Measurements from ENCODE around the gene NAA16.
A peak's percentile ranks its signal among the peaks of the same experiment; 100 is the strongest.

NAA16 gene

GRCh38 chr13:41361491-41361890 lies 50.4 kb downstream of the NAA16 start:
- DNase-seq = no peak

DNA sequence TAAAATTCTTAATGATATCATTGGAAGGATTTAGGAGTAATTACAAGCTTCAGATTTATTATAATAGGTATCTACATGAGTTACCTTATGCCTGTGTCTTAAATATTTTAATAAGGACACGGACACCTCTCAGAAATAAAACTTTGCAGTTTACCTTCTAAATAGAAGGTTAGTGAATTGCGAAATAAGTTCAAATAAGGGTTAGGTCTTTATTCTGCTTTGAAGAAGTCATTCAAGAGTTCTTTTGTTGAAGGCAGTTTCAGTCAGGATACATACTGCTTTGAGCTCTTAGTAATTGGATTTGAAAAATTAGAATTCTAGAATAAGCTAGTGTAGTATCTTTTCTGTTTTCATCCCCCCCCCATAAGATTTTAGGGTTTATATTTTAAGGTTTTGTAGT lies 53.0 kb downstream of the NAA16 start:
- no peak for DNase-seq

DNA sequence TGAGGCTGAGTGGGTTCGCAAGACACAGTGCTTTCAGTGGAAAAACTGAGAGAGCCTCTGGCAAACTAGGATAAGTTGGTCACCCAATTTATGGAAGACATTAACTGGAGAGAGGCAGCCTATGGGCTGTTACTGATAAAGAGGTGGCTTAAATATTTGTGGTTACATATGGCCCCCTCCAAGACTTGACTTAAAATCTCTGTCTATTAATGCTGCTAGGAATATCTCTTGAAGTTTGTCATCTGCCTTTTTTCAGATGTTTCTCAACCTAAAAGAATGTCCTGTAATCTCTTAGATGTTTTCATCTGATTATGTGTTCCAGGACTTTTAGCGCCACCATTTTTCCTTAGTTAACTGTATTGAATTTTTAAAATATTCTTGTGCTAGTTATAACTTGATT lies 54.6 kb downstream of the NAA16 start:
- DNase-seq = no peak

DNA sequence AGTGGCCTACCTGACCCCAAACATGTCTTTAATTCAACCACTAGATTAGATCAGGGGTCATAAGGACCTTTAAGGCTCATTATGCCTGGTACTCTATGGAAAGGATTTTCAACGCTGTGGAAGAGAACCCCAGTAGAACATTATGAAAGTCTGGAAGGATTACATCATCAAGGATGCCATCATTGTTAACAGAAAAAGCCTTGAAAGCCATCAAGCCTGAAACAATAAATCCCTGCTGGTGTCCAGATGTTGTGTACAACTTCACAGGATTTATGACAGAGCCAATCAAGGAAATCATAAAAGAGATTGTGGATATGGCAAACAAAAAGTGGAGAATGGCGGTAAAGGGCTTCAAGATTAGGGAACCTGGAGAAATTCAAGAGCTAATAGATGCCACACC lies 59.7 kb downstream of the NAA16 start:
- no peak for DNase-seq

DNA sequence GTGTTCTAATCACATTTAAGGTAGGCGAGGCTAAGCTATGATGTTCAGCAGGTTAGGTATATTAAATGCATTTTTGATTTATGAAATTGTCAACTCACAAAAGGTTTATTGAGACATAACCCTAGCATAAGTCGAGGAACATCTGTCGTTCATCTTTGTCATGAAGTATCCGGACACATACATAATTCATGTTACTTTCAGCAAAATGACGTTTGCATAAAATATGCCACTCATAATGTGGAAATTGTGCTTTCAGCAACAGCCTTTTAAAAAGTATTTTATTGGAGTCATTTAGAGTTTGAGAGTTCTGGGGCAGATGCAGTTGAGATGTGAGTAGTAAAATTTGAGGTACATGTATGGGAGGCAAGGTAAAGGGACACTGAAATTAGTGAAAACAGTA lies 66.4 kb downstream of the NAA16 start:
- no peak for DNase-seq

DNA sequence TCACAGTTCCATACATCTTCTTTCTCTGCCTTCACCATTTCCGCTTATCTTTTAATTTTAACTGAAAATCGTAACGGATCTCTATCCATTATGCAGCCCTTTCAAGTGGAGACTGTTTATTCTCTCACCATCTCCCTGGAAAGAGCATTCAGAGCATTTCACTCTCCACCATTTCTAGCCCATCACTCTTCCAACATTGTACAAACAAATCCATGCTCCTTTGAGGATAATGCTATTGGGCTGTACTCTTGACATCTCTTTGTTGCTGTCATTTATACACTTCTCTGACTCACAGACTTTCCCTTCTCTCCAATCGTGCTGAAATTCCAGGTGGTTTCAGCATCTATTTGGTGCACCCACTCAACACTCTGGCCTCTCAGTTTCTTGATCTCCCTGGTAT lies 71.4 kb downstream of the NAA16 start:
- DNase-seq = no peak

GRCh38 chr13:41383386-41383785 lies 72.3 kb downstream of the NAA16 start:
- no peak for DNase-seq

DNA sequence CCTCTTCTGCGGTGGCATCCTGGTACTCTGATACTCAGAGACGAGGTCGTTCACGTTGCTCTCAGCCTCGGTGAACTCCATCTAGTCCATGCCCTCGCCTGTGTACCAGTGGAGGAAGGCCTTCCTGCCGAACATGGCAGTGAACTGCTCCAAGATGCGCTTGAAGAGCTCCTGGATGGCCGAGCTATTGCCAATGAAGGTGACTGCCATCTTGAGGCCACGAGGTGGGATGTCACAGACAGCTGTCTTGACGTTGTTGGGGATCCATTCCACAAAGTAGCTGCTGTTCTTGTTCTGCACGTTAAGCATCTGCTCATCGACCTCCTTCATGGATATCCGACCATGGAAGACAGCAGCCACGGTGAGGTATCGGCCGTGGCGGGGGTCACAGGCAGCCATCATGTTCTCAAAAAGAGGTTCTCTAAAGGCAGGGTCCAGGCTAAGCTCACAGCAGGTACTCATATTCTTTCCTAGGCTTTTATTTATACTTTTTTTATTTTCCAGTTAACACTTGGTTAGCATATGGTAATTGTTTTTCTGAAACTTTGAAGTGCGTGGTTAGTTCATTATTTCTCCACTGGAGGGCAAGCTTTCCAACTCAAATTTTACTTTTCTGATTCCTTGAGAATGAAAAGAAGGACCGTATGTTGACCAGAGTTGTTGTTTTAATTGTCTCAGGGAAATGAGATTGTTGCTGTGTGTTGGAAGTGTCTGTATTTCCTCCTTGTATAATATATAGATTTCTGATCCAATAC lies 73.9 kb downstream of the NAA16 start:
- DNase-seq = no peak

DNA sequence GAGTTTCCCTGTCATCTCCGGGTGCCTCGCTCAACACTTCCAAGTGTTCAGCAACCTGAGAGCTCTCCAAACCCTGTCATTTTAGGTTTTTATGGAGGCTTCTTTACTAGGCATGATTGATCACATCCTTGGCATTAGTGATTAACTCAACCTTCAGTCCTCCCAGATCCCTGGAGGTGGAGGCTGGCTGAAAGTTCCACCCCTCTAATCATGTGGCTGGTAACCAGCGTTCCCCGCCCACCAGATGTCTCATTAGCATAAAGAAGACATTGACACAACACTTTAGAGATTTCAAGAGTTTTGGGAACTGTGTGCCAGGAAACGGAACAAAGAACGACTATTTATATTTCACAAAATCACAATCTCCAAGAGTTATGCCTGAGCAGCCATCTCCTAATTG lies 75.1 kb downstream of the NAA16 start:
- no peak for DNase-seq

DNA sequence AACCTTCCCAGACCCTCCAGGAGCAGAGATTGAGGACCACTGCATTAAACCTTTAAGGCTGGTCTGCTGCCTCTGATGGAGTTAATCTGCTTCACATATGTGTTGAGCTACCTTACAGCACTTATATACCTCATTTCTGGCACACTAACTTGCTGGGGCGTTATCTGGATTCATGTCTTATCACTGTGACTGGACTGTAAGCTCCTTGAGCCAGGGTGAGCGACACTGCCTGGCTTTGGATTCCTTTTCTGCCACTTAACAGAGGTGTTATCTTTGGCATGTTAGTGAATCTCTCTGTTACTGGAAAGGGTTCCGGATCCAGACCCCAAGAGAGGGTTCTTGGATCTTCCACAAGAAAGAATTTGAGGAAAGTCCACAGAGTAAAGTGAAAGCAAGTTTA lies 76.5 kb downstream of the NAA16 start:
- DNase-seq = no peak

GRCh38 chr13:41388143-41388881 lies 77.2 kb downstream of the NAA16 start:
- no peak for DNase-seq

- DNase-seq = no peak
These were observed 78.5 kb downstream of the NAA16 start for GRCh38 chr13:41389580-41389979.

GRCh38 chr13:41394166-41394565 lies 83.1 kb downstream of the NAA16 start:
- DNase-seq = no peak

DNA sequence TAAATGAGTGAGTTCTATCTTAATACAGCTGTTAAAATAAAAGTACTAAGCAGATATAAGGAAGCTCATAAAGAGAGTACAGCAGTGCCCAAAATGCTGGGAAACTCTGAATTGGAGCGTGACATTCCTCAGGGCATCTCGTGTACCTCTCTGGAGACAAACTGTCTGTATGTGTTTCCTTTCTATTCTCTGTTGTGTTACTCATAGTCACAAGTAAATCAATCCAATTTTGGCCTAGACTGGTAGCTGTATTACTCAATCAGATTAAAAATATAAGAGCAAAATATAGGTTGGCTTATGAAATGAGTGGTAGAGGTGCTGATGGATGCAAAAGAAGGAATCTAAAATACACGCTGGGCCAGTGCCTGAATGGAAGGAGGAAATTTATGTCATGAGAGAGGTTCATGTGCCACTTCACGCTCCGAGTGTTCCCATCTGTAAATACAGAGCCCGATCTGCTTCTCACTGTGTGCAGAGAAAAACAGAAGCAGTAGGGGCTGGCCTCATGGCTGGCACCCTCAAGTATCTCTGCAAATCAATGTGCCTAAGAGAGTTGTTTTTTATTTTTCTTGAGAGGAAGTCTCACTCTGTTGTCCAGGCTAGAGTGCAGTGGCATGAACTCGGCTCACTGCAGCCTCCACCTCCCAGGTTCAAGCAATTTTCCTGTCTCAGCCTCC lies 87.6 kb downstream of the NAA16 start:
- no peak for DNase-seq

DNA sequence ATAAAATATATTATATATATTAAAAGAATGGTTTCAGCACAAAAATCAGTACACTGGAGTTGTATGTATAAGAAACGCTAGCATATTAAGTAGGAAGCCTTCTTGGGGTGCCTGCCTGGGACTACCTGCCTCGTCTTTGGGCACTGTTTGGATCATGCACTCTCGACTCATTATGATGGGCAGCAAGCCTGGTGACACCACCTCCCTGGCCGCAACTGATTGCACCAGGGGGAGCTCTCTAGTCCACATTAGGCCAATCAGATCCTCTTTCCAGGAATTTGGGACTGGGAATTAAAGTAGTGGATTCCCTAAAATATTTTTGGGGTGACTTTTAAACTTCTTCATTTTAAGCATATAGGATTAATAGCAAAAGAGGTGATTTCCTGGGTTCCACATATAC lies 90.3 kb downstream of the NAA16 start:
- peak in 1 of 2 experiments; percentile 6 for DNase-seq

DNA sequence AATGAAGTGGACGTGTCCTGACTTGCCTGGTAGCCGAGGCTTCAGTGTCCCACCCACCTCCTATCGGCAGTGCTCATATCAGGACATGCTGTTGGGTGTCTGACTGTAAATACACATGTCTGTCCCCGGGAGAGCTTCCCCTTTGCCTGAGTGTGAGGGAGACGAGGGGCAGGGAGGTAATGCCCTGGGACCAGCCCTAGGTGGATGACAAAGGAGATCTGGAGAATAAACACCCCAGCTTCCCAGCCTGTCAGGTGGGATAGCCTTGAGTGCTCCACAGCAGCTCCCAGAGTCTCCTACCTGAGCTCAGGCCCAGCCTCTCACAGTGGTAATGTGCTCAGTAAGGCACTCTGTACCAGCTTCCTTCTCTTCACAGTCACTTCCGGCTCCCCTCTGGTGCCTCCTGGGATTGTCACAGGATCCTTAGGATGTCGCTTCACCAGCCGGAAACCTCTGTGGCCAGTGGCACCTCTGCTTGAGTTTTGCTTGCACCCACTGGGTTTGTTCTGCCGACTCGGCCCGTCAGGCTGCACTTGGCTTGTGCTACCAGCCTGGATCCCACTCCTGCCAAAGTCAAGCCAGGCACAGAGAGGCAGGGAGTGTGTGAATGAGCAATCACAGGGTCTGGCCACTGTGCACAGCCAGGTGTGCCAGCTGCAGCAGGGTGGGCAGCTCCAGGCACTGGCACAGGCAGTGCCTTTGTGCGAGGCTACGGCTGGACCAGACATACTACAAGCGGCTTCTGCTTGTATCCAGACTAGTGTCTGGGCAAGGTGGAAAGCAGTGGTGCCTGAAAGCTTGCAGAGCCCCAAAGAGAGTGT lies 91.8 kb downstream of the NAA16 start:
- DNase-seq = no peak

GRCh38 chr13:41403983-41404382 lies 92.9 kb downstream of the NAA16 start:
- no peak for DNase-seq

DNA sequence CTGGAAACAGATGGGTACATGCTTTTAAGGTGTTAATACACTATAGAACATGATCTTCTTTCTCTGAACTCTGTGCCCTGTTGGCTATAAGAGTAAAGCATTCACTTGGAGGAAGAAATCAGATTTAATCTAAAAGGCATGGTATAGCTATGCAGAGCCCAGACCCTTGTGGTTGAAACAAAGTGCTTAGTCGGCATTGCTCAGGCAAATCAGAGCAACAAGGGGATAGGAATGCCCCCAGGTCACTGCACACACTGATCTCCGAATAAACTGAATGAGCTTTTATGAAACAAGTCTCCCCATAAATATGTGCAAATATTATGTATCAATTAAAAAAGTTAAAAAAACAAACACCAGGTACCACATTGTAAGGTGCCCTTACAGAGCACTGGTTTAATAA lies 94.3 kb downstream of the NAA16 start:
- DNase-seq = no peak

- no peak for DNase-seq
These were observed 96.3 kb downstream of the NAA16 start for GRCh38 chr13:41407380-41407779.

GRCh38 chr13:41408121-41408520 lies 97.1 kb downstream of the NAA16 start:
- DNase-seq = no peak

DNA sequence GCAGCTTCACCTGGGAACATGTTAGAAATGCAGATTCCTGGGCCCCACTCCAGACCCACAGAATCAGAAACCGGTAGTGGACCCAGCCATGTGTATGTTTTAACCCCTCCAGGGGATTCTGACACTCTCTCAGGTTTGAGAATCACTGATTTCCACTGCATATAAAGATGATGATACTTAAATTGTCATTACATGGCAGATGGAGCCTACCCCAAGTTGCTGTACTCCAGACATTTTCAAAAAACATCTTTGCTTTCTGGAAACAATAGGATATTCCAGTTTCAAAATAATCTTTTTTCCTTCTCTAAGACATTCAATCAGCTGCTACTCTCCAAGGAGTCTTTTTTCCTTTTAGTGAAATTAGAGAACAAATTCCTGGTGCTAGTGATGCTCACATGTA lies 97.7 kb downstream of the NAA16 start:
- DNase-seq = no peak

GRCh38 chr13:41409611-41410010 lies 98.5 kb downstream of the NAA16 start:
- no peak for DNase-seq

DNA sequence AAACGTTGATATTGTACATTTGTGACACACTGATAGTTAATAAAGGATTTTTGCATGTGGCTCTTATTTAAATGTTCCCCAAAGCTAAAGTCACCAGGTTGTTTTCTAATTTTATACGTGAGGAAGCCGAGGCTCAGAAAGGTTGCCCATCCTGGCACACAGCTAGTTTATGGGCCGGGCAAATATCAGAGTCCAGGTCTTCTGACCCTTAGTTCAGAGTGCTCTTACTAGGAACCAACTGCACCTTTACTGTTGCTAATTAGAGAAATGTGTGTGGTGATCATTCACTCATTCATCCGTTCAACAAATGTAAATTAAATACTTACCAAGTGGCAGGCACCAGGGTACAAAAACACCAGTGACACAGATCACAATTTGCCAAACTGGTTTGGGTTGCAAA lies 100.0 kb downstream of the NAA16 start:
- DNase-seq = no peak

Data from NCI-H2081 (cell line).